Neural progenitor cell (in vitro differentiated cells): ENCODE results near the gene LIPK. TPM values are rescaled to one million over a fixed set of nuclear protein-coding genes. Genes with fewer than 3 reads are reported as not detected.

Experiments
- DNase-seq: peaks from one replicate; pipeline ENCODE4 v3.0.0-alpha.2; 2016; ENCODE audit warnings: low spot score
- H2AFZ ChIP-seq: fragments of 200-600 bp; sonication (generic); replicated peaks from 2 replicates; pipeline ENCODE4 v1.6.1; 2016; ENCODE audit warnings: antibody characterized with exemption
- H3F3A ChIP-seq: fragments of 200-600 bp; sonication (generic); 2 replicates; pipeline ENCODE4 v1.6.1; 2016; ENCODE audit warnings: antibody characterized with exemption, low read depth
- H3K27ac ChIP-seq: fragments of 200-600 bp; sonication (generic); 2 replicates; pipeline ENCODE4 v1.5.1; 2016; ENCODE audit warnings: mild to moderate bottlenecking
- H3K27me3 ChIP-seq: fragments of 200-600 bp; sonication (generic); 2 replicates; pipeline ENCODE4 v1.6.1; 2016; ENCODE audit warnings: mild to moderate bottlenecking, moderate library complexity
- H3K36me3 ChIP-seq: fragments of 200-600 bp; sonication (generic); 2 replicates; pipeline ENCODE4 v1.5.1; 2016
- H3K4me1 ChIP-seq: fragments of 200-600 bp; sonication (generic); 2 replicates; pipeline ENCODE4 v1.6.1; 2016; ENCODE audit warnings: mixed run types
- H3K4me2 ChIP-seq: fragments of 200-600 bp; sonication (generic); 2 replicates; pipeline ENCODE4 v1.6.1; 2016
- H3K4me3 ChIP-seq: fragments of 200-600 bp; sonication (generic); 2 replicates; pipeline ENCODE4 v1.5.1; 2016
- H3K79me2 ChIP-seq: fragments of 200-600 bp; sonication (generic); 2 replicates; pipeline ENCODE4 v1.6.1; 2016; ENCODE audit warnings: low read depth
- H3K9ac ChIP-seq: fragments of 200-600 bp; sonication (generic); 2 replicates; pipeline ENCODE4 v1.6.1; 2016
- H3K9me3 ChIP-seq: fragments of 200-600 bp; sonication (generic); 2 replicates; pipeline ENCODE4 v1.5.1; 2016; ENCODE audit warnings: low read depth
- H4K20me1 ChIP-seq: fragments of 200-600 bp; sonication (generic); 2 replicates; pipeline ENCODE4 v1.6.1; 2016; ENCODE audit warnings: low read depth
- H3K27ac Mint-ChIP-seq: 3 replicates; pipeline ENCODE4 v1.8.0; 2021; ENCODE audit warnings: mixed read lengths
- H3K27me3 Mint-ChIP-seq: 2 replicates; pipeline ENCODE4 v1.8.0; 2022; ENCODE audit warnings: low read depth, mild to moderate bottlenecking, inconsistent platforms, moderate library complexity, mixed read lengths; ENCODE audit not compliant: insufficient read depth
- H3K36me3 Mint-ChIP-seq: 3 replicates; pipeline ENCODE4 v1.8.0; 2021; ENCODE audit warnings: mixed read lengths
- H3K4me1 Mint-ChIP-seq: 3 replicates; pipeline ENCODE4 v1.8.0; 2021; ENCODE audit warnings: mixed read lengths
- H3K4me3 Mint-ChIP-seq: 3 replicates; pipeline ENCODE4 v1.8.0; 2021; ENCODE audit warnings: mild to moderate bottlenecking, moderate library complexity, mixed read lengths
- H3K9me3 Mint-ChIP-seq: 3 replicates; pipeline ENCODE4 v1.8.0; 2020; ENCODE audit warnings: mixed read lengths
- CTCF ChIP-seq: fragments of 200-600 bp; sonication (generic); IDR thresholded peaks from 2 replicates; pipeline ENCODE4 v1.5.1; 2017; ENCODE audit warnings: antibody characterized with exemption, mild to moderate bottlenecking
- EZH2 ChIP-seq: fragments of 200-600 bp; sonication (generic); IDR thresholded peaks from 2 replicates; pipeline ENCODE4 v1.6.1; 2017; ENCODE audit warnings: antibody characterized with exemption, mild to moderate bottlenecking, moderate library complexity
- EZH2phosphoT487 ChIP-seq: fragments of 200-600 bp; sonication (generic); IDR thresholded peaks from 2 replicates; pipeline ENCODE4 v1.6.1; 2017; ENCODE audit warnings: antibody characterized with exemption
- total RNA-seq: library from RNA; depleted of rRNA; stranded (reverse); fragments of >200 nt; gene quantifications from 2 replicates; pipeline ENCODE4 v1.2.3, GENCODE V29; 2015; ENCODE audit warnings: low replicate concordance

The LIPK gene
- total RNA-seq, 1 donor from 2014 or later, result not detected

GRCh38 chr10:88800152-88801125, 94.4 kb downstream of the LIPK start:
- H3K36me3 ChIP-seq, result no peaks in the 10 kb centered on the region
- H3K9ac ChIP-seq, result no peak overlapping the region
- H3K4me2 ChIP-seq, result no peak overlapping the region
- no peaks in the 10 kb centered on the region for H3K4me1 ChIP-seq
- H2AFZ ChIP-seq, result no peak overlapping the region
- no peaks in the 10 kb centered on the region for H3K79me2 ChIP-seq
- no peaks in the 10 kb centered on the region for H3K36me3 Mint-ChIP-seq
- no peak for DNase-seq
- H3K4me3 ChIP-seq, result no peak overlapping the region
- TF ChIP-seq EZH2, result no peak
- TF ChIP-seq CTCF, result no peak
- no peak for TF ChIP-seq EZH2phosphoT487
- no peaks in the 10 kb centered on the region for H3K9me3 Mint-ChIP-seq
- no peak overlapping the region for H3K27ac ChIP-seq
- peaks cover 4% of the 10 kb centered on the region for H3K4me1 Mint-ChIP-seq
- no peaks in the 10 kb centered on the region for H3K27me3 ChIP-seq
- no peak overlapping the region for H3K27ac Mint-ChIP-seq
- peaks cover 5% of the 10 kb centered on the region for H3K27me3 Mint-ChIP-seq
- no peaks in the 10 kb centered on the region for H4K20me1 ChIP-seq
- no peaks in the 10 kb centered on the region for H3K9me3 ChIP-seq
- no peaks in the 10 kb centered on the region for H3F3A ChIP-seq
- H3K4me3 Mint-ChIP-seq, result no peak overlapping the region

Other genes with a start within 250 kb of the LIPK start
- 9.1 and 11.9 TPM in 2 replicates for gene RNLS, start 122.9 kb upstream of the LIPK start, total RNA-seq
- 0.06 and 0.39 TPM in 2 replicates for gene LIPJ, start 119.5 kb upstream of the LIPK start, total RNA-seq
- gene LIPF, start 41.8 kb upstream of the LIPK start, total RNA-seq, result not detected in 2 replicates
- gene LIPN, start 53.8 kb downstream of the LIPK start, total RNA-seq, result not detected in 2 replicates
- gene LIPM, start 96.5 kb downstream of the LIPK start, total RNA-seq, result not detected in 2 replicates
- not detected in 2 replicates for gene ANKRD22, start 145.6 kb downstream of the LIPK start, total RNA-seq
- 1.6 and 1.9 TPM in 2 replicates for gene STAMBPL1, start 174.0 kb downstream of the LIPK start, total RNA-seq
- 19.0 and 22.3 TPM in 2 replicates for gene ACTA2, start 246.5 kb downstream of the LIPK start, total RNA-seq